OCI-LY1 (cell line): ENCODE results near the gene KCNJ1.
A peak's percentile ranks its signal among the peaks of the same experiment; 100 is the strongest.

ENCODE experiments used
- H2AFZ ChIP-seq: fragments of 200-600 bp; sonication (generic), shearing (Covaris generic); 2 replicates; pipeline ENCODE4 v1.6.0; 2014; ENCODE audit warnings: antibody characterized with exemption, mild to moderate bottlenecking, low read length
- H3F3A ChIP-seq: fragments of 200-600 bp; sonication (generic), shearing (Covaris generic); 2 replicates; pipeline ENCODE4 v1.6.0; 2014; ENCODE audit warnings: mild to moderate bottlenecking, antibody characterized with exemption, low read length, moderate library complexity; ENCODE audit not compliant: insufficient read depth
- H3K27ac ChIP-seq: fragments of 200-600 bp; sonication (generic); 2 replicates; pipeline ENCODE4 v1.5.1; 2014; ENCODE audit warnings: low read length, mixed run types, mild to moderate bottlenecking, low read depth; ENCODE audit not compliant: poor library complexity, severe bottlenecking
- H3K27me3 ChIP-seq: fragments of 200-600 bp; sonication (generic); 2 replicates; pipeline ENCODE4 v1.6.0; 2014; ENCODE audit warnings: antibody characterized with exemption, mild to moderate bottlenecking, low read length, moderate library complexity; ENCODE audit not compliant: insufficient read depth
- H3K36me3 ChIP-seq: fragments of 200-600 bp; sonication (generic); 2 replicates; pipeline ENCODE4 v1.6.1; 2014; ENCODE audit warnings: mild to moderate bottlenecking, antibody characterized with exemption, low read length, moderate library complexity, mixed read lengths; ENCODE audit not compliant: insufficient read depth
- H3K4me1 ChIP-seq: fragments of 200-600 bp; sonication (generic); 2 replicates; pipeline ENCODE4 v1.5.1; 2014; ENCODE audit warnings: mild to moderate bottlenecking, low read length, moderate library complexity; ENCODE audit not compliant: insufficient read depth, severe bottlenecking
- H3K4me2 ChIP-seq: fragments of 200-600 bp; sonication (generic), shearing (Covaris generic); 2 replicates; pipeline ENCODE4 v1.6.1; 2014; ENCODE audit warnings: low read length
- H3K4me3 ChIP-seq: fragments of 200-600 bp; sonication (generic); 2 replicates; pipeline ENCODE4 v1.5.1; 2014; ENCODE audit warnings: low read length, low read depth, mild to moderate bottlenecking, mixed read lengths; ENCODE audit not compliant: poor library complexity, severe bottlenecking
- H3K79me2 ChIP-seq: fragments of 200-600 bp; shearing (Covaris generic); 2 replicates; pipeline ENCODE4 v1.6.1; 2016; ENCODE audit warnings: mixed run types, low read length, mixed read lengths; ENCODE audit not compliant: insufficient read depth
- H3K9ac ChIP-seq: fragments of 200-600 bp; sonication (generic), shearing (Covaris generic); 2 replicates; pipeline ENCODE4 v1.6.1; 2014; ENCODE audit warnings: mild to moderate bottlenecking, low read length, mixed read lengths
- H3K9me2 ChIP-seq: fragments of 200-600 bp; sonication (generic), shearing (Covaris generic); 2 replicates; pipeline ENCODE4 v1.6.1; 2014; ENCODE audit warnings: low read depth, mild to moderate bottlenecking, low read length, mixed read lengths
- H3K9me3 ChIP-seq: fragments of 200-600 bp; shearing (Covaris generic); 2 replicates; pipeline ENCODE4 v1.6.1; 2014; ENCODE audit warnings: low read length, mixed read lengths
- H4K20me1 ChIP-seq: fragments of 200-600 bp; sonication (generic), shearing (Covaris generic); 2 replicates; pipeline ENCODE4 v1.6.0; 2016; ENCODE audit warnings: mild to moderate bottlenecking, low read length; ENCODE audit not compliant: insufficient read depth
- EZH2 ChIP-seq: fragments of 200-600 bp; sonication (generic), shearing (Covaris generic); IDR thresholded peaks from 2 replicates; pipeline ENCODE4 v1.8.0; 2017; ENCODE audit warnings: borderline replicate concordance, mixed run types, mild to moderate bottlenecking, antibody characterized with exemption, low read length, moderate library complexity, mixed read lengths
- TF ChIP-seq, protein P1 (sequence below): fragments of 200-600 bp; sonication (generic), shearing (Covaris generic); IDR thresholded peaks from 2 replicates; pipeline ENCODE4 v1.5.1; 2017; ENCODE audit warnings: mild to moderate bottlenecking, antibody characterized with exemption, low read length, moderate library complexity, mixed read lengths

KCNJ1 gene

DNA sequence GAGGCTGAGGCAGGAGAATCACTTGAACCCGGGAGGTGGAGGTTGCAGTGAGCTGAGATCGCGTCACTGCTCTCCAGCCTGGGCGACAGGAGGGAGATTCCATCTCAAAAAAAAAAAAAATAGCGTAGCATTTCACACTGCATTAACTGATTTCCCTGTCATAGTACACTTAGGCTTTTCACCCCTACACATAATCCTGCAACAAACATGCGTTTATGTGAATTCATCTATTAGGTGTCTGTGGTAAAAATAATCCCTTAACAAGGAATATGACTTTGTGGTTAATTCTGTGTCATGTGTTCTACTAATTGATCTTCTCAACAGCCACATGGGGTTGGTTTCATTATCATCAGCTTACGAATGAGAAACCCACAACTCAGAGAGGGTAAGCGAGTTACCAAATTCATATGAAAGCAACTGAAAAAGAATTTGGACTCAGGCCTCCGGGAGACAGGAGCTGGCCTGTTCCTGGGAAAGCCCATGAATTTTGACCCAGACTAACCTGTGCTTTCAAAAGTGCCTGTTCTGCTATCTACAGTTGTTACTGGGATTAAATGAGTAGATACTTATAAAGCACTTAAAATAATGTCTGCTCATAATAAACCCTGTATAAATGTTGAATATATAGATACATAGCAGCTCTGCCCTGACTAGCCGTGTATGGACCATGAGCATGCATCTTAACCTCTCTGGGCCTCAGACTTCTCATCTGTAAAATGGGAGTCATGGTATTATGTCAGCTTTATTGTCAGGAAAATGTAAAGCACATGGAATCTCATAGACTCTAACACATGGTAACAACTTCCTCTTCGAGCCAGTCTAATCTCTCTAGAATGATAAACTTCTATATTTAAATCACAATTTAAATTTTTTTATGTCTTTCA lies 36.6 kb downstream of the KCNJ1 start:
- Histone ChIP-seq H3K4me1 (peaks cover 47% of the 10 kb centered on the region), H3F3A (0 out of 2 replicates have a peak, but pooled peaks cover 3% of the 10 kb centered on the region), H3K79me2 (no peaks in the 10 kb centered on the region), H3K4me3 (no peak overlapping the region), H3K4me2 (peak overlapping the region; percentile 56), H3K27me3 (no peaks in the 10 kb centered on the region), H3K36me3 (no peaks in the 10 kb centered on the region), H3K9me3 (no peaks in the 10 kb centered on the region), H3K9ac (peak overlapping the region; percentile 44), H3K9me2 (no peaks in the 10 kb centered on the region), H2AFZ (peak overlapping the region; percentile 89; the same call in 1 of the 2 replicates), H3K27ac (peak overlapping the region; percentile 90), H4K20me1 (no peaks in the 10 kb centered on the region)
- TF ChIP-seq, protein P1, sequence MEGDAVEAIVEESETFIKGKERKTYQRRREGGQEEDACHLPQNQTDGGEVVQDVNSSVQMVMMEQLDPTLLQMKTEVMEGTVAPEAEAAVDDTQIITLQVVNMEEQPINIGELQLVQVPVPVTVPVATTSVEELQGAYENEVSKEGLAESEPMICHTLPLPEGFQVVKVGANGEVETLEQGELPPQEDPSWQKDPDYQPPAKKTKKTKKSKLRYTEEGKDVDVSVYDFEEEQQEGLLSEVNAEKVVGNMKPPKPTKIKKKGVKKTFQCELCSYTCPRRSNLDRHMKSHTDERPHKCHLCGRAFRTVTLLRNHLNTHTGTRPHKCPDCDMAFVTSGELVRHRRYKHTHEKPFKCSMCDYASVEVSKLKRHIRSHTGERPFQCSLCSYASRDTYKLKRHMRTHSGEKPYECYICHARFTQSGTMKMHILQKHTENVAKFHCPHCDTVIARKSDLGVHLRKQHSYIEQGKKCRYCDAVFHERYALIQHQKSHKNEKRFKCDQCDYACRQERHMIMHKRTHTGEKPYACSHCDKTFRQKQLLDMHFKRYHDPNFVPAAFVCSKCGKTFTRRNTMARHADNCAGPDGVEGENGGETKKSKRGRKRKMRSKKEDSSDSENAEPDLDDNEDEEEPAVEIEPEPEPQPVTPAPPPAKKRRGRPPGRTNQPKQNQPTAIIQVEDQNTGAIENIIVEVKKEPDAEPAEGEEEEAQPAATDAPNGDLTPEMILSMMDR, result no peak
- no peak for TF ChIP-seq EZH2

DNA sequence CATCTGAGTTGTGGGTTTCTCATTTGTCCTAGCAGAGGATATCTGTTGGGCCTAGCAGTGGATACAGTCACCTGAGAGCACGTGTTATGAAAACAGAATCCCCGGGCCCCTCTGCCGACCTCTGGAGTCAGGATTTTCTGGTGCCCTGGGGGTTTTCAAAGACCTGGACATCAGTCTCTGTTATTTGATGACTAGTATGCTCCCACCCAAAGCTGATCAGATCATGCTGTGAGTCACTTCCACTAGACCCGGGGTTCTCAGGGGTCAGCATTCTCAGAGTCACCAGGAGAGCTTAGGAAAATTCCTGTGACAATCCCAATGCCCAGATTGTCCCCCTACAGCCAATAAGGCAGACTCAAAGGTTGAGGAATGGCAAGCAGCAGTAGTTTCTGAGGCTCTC lies 38.7 kb downstream of the KCNJ1 start:
- no peaks in the 10 kb centered on the region for H3K9me2 ChIP-seq
- no peaks in the 10 kb centered on the region for H3K36me3 ChIP-seq
- H3K27ac ChIP-seq, result no peak overlapping the region
- H3K9ac ChIP-seq, result no peak overlapping the region
- no peaks in the 10 kb centered on the region for H3K27me3 ChIP-seq
- no peaks in the 10 kb centered on the region for H4K20me1 ChIP-seq
- no peak overlapping the region for H3K4me2 ChIP-seq
- H2AFZ ChIP-seq, result no peak overlapping the region
- H3F3A ChIP-seq, result 0 out of 2 replicates have a peak, but pooled peaks cover 3% of the 10 kb centered on the region
- no peaks in the 10 kb centered on the region for H3K9me3 ChIP-seq
- no peak overlapping the region for H3K4me3 ChIP-seq
- peaks cover 35% of the 10 kb centered on the region for H3K4me1 ChIP-seq
- TF ChIP-seq, protein P1, result no peak
- no peak for TF ChIP-seq EZH2
- no peaks in the 10 kb centered on the region for H3K79me2 ChIP-seq

DNA sequence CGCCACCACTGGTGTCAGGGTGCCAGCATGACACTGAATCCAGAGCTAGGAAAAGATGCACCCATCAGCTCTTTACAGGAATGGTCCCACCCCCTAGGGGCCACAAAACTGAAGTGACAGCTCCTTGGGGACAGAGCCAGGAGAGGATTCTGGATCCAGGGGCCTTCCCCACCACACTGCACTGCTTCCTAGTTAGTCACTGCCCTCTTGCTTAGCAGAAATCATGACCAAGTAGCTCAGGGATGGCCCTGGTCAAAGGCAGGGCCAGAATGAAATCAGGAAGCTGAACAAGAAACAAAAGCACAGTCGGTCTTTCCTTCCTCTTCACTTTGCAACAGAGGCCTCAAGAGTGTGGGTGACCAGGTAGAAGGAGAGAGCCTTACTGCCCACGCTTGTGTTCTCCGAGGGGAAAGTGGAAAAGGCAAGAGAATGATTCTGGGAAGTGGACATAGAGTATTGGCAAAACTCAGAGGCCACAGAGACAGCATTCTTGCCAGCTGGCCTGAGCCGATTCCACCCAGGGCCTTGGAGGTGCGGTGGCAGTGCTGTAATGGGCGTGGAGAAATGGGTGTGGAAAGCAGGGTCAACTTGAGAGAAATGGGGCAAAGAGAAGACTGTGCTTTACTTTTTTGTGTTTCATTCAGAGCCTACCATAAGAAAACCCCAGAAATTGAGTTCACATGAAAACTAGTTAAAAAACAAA lies 39.8 kb downstream of the KCNJ1 start:
- 0 out of 2 replicates have a peak, but pooled peaks cover 3% of the 10 kb centered on the region for H3F3A ChIP-seq
- no peaks in the 10 kb centered on the region for H4K20me1 ChIP-seq
- no peaks in the 10 kb centered on the region for H3K79me2 ChIP-seq
- peaks cover 25% of the 10 kb centered on the region for H3K4me1 ChIP-seq
- H2AFZ ChIP-seq, result no peak overlapping the region
- H3K9me3 ChIP-seq, result no peaks in the 10 kb centered on the region
- H3K36me3 ChIP-seq, result no peaks in the 10 kb centered on the region
- no peaks in the 10 kb centered on the region for H3K9me2 ChIP-seq
- H3K27ac ChIP-seq, result no peak overlapping the region
- no peak overlapping the region for H3K4me3 ChIP-seq
- H3K9ac ChIP-seq, result no peak overlapping the region
- no peaks in the 10 kb centered on the region for H3K27me3 ChIP-seq
- H3K4me2 ChIP-seq, result no peak overlapping the region
- TF ChIP-seq, protein P1, result no peak
- TF ChIP-seq EZH2, result no peak
